NK-92 (cell line): ENCODE data around the gene EPB41L1.

ENCODE experiments used
- DNase-seq: peaks from one replicate; lab custom pipeline; 2025; ENCODE audit not compliant: unreplicated experiment; lab: John Stamatoyannopoulos, UW

EPB41L1 gene

DNA sequence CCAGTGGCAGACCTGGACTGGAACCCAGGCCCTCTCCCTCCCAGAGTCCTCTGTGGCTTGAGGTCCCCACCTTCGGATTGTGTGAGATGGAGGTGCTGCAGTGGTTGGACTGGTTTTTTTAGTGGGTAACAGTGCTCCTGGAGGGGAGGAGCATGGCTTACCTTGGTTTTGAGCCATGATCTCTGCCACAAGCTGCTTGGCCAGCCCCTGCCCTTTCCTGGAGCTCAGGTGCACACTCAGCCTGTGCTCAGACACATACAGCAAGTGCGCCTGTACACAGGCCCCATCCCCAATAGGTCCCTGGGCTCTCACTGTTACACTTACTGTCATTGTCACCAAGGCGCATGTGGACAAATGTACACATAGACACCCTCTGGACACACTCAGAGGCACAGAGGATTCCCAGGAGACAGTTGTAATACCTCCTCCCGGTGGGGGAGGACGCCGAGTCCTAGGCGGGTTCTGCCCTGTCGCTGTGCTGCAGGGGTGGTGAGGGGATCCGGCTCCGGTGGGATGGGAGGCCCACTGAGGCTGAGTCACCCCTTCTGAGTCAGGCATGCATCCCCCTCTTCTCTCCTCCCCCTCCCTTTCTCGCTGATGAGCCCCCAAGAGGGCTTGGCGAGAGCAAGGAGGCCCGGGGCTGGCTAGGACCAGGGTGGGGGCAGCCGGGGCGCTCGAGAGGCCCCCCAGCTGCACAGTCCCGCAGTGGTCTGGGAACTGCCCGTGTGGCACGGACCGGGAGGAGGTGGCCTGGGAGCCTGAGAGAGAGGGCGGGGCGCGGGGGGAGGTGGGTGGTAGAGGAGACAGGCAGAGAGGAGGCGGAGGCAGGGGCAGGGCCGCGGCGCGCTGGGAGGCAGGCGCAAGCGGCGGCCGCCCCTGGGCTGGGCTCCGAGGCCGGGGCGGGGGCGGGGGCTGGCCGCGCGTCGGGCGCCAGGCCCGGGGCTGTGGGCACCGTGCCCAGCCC, 522 bp upstream of the EPB41L1 start:
- no peak for DNase-seq

DNA sequence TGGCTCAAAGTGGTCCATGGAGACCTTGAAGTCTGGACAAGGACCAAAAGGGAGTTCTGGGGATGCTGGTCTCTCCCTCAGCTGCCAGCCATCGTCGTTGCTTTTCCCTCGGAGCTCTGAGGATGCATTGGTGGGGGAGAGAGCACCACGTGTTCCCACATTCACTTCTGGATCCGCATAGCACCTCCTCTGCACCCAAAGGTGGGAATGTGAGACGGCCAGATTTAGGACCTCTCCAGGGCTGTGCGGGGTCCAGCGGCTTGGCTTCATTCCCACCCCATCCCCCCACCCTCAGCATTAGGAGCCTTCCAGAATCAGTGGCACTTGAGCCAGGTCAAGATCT, 1.1 kb downstream of the EPB41L1 start:
- no peak for DNase-seq

DNA sequence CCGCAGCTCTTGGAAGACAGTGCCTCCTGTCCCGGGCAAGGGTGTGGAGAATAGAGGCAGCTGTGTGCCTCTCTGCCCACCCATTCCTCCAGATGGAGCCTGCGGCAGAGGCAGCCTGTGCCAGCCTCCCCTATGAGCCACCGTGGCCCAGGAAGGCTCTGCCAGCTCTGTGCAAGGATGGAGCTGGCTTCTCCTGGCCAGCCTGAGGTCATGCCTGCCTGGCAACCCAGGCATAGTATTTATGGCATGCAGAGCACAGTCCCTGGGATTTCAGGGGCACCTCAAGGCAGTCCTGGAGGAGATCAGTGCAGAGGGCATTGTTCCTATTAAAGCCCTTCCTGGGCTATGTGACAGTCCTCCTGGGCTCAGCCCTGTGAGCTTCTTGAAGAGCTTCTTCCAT, 1.5 kb downstream of the EPB41L1 start:
- no peak for DNase-seq

DNA sequence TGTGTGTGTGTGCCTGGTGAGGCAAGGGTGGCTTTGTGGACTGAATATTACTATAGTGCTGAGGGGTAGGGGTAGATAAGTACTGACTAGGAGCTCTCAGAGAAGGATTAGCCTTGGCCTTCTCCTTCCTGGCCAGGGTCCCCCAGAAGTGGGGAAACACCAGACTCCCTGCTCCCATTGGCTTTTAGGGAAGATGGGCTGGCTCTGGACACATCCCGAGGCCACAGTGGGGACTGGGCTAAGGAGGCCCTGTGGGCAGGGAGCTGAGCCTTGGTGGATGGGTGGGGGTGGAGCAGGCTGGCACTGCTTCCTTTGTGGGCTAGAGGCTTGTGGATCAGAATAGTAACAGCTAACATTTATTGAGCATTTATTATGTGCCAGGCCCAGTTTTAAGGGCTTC, 3.1 kb downstream of the EPB41L1 start:
- DNase-seq: no peak

DNA sequence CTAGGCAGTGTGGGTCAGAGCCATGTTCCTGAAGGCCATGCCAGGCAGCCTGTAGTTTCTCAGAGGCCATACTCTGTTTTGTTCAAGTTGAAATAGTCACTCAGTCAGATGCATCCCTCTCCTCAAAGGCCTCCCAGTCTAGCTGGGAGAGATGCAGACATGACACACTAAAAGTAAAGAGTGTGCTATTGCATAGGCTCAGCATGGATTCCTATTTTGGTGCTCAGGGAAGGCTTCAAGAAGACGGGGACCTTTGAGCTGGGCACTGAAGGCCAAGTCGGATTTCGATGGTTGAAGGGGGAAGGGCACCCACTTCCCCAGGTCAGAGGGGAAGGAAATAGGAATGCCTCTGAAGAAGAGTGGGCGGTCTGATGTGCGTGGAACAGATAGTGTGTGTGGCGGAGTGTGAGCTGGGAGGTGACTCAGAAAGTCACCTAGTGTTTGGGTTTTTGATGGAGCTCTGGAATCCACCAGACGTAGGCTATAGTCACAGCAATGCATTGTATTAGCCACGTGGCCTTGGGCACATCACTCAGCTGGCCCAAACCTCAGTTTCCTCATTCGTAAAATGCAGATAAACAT, 3.7 kb downstream of the EPB41L1 start:
- no peak for DNase-seq

DNA sequence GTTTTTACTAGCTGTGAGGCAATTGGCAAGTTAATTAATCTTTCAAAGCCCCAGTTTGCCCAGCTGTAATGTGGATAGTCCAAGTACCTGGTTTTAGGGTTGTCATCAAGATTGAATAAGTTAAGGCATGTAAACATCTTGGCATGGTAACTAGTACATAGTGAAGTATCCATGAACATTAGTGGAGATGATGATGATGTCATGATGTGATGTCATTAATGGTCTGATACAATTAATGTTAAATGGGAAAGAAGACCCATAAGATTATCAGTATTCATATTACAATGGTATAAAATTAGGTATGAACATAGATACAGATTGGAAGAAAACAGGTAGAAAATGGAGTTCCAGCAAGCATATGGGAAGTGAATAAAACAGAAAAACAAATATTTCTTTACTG, 5.3 kb downstream of the EPB41L1 start:
- no peak for DNase-seq

DNA sequence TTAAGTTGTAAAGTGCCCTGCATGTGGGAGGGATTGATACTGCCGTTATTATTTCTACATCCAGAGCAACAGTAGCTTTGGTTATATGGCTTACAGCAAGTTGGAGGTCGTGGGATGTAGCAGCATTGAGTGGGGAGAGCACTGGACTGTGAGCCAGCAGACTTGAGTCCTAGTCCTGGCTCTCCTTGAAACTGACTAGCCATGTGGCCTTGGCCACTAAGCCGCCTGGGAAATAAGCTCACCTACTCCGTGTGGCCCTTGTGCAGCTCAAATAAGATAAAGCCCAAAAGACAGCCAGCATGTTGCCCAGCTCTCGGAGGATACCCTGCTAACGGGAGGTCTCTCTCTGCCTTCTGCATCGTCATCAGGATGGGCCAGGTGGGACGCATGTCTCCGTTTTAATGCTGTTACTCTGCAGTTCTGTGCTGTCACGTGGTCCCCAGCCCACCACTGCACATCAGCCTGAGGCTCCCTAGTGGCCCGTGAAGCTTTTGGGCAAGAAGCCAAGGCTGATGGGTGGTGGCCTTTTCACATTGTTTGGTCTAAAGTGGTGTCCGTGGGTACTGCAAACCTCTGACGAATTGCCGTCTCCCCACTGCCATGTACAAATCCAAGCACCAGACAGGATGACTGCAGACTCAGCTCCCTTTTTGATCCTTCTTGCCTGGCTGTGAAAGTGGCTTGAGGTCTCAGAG, 7.9 kb downstream of the EPB41L1 start:
- DNase-seq: no peak

DNA sequence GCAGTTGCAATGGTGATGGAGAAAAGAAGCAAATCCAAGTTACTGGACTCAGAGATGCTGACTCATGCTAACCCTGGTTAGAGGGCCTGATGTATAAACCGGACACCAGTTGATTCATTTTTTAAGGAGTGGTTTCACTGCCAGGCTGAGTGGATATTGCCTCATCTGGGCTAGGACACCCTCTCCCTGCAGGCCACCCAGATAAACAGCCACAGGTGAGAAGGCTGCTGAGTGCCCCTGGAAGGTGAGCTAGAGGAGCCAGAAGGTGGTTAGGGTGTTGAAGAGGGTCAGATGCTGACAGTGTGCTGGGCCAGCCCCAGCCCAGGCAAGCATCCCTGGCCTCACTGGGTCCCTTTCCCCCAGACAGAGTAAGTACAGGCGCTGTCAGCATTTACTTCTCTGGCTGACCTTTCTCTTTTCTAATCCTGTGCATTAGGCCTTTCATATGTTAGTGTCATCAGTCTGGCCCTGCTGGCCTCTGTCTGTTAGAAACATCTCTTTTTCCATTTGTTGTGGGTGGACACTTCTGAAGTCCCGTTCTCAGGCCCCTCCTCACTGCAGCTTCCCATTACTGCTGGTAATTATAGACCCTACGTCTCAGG, 13.5 kb downstream of the EPB41L1 start:
- DNase-seq: no peak

DNA sequence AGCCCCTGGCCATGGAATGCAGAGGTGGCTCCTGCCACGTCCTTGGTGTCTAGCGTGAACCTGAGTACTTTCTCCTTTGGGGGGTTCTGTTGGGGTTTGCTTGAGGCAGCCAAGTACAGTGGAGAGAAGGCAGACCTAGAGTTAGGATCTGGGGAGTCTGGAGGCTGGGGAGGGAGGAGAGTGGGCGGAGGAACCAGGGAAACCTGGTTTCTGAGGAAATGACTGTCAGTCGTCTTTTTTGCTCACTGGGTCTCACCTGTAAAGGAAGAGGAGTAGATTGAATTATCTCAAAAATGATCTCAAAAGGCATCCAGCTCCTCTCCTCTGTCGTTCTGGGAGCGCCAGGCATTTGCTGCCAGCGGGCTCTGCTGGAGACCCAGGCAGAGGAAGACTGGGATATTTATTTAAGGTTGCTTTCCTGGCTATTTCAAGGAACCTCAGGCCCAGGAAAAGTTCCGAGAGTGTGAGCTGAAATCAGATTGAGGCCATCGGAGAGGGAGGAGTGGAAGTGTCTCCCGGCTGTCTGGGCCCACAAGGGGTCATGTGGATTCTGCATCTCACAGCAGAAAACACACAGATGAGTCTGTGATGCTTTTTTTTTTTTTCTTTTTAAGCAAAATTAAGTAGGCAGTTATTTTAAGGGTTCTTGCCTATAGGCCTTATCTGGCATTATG, 16.1 kb downstream of the EPB41L1 start:
- no peak for DNase-seq

DNA sequence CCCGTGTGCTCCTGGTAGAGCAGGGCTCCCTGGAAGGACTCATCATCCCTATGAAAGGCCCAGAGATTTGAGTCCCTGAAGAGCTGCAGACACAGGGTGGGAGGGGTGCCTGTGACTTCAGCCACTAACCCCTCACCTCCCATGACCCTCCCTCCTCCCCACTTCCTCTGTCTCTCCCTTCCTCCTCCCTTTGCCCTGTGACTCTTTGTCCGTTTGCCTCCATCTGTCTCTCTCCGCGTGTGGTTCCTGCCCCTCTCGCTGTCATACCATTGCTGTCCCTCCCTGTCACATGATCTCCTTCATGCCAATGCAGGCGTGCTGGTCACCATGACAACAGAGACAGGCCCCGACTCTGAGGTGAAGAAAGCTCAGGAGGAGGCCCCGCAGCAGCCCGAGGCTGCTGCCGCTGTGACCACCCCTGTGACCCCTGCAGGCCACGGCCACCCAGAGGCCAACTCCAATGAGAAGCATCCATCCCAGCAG, 19.0 kb downstream of the EPB41L1 start:
- DNase-seq: no peak

DNA sequence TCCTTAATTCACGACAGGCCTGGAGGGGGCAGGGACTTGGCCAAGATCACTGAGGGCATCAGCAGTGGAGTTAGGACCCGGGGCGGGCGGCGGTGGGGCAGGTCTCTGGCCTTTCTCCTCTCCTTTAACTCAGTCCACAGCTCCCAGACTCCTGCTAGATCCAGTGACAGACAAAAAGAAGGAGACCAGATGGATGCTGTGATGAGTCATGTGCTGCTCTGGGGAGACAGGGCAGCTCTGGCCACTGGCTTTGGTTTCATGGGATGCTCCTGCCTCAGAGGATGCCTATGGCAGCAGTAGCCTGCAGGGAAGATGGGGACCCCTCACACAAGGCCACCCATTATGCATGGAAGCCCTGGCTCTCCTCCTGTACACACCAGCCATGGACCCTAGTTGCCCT, 20.5 kb downstream of the EPB41L1 start:
- no peak for DNase-seq

DNA sequence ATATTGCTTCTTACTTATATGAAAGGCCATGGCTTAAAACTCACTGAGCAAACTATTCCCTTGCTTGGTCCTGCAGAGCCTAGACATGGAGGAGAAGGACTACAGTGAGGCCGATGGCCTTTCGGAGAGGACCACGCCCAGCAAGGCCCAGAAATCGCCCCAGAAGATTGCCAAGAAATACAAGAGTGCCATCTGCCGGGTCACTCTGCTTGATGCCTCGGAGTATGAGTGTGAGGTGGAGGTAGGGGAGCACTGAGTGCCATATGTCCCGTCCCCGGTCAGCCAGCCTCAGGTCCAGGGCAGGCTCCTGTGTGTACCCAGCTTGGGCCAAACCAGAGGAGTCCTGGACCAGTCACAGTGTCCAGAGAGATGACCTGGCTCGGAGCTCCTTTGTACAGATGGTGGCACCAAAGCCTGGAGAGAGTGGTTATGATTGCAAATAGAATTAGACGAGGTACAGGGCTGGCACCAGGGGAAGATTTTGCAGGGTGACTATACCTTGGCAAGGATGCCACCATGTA, 21.0 kb downstream of the EPB41L1 start:
- DNase-seq: no peak

DNA sequence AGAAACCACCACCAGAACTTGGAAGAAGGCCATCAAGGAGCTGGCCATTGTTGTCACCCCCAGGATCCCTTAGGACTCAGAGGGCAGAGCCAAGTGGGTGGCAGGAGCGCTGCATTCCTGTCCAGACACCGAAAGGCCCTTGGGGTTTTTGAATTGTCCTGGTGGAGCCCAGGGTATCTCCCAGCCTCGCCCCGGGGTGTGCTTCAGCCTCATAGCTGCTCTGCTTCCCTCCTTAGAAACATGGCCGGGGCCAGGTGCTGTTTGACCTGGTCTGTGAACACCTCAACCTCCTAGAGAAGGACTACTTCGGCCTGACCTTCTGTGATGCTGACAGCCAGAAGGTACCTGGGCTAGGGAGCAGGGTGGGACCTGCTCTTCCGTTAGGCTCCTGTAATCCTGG, 23.2 kb downstream of the EPB41L1 start:
- DNase-seq: no peak

DNA sequence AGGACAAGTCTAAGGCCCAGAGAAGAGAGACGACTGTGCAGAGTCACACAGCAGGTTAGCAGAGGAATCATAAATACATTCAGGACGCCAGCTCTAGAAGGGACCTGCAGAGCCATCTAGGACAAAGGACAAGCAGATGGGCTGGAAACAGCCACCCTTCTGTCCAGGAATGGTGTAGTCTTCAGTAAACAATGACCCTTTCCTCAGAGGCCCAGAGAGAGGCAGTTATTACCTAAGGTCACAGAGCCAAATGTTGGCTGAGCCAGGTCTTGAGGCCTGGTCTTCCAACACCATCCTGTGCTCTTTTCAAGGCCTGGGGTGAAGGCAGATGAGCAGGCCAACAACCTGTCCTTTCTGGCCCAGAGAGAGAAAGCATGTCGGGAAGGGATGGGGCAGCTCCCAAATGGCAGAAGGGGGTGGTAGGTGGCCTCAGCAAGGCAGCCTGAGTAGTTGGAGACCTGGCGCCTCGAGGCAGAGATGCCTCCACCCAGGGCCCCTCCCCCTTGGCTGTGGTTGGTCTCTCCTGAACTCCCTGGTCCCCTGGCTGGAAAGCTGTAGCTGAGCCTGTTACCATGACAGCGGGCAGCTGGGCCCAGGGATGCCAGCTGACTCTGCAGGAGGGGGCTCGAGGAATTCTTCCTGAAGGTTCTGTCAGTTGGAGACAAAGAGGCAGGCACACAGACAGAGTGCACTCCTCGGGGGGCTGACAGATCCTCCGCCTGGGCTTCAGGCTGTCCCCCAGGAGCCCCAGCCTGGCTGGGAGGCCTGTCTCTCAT, 24.8 kb downstream of the EPB41L1 start:
- no peak for DNase-seq

DNA sequence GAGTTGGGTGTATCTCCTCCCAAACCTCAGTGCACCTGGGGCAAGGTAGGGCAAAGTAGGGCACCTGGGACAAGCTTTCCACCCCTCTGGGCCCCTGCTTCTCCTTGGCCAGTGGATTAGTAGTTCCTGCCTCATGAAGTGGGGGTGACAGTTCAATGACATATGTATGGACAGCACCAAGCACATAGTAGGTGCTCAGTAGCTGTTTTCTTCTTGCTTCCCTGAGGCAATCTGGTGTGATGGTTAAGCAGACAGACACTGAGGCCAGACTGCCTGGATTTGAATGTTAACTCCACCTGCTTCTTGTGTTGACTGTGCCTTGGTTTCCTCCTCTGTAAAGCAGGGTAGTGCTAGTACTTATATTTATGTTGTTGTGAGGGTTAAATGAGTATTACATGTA, 25.8 kb downstream of the EPB41L1 start:
- no peak for DNase-seq

DNA sequence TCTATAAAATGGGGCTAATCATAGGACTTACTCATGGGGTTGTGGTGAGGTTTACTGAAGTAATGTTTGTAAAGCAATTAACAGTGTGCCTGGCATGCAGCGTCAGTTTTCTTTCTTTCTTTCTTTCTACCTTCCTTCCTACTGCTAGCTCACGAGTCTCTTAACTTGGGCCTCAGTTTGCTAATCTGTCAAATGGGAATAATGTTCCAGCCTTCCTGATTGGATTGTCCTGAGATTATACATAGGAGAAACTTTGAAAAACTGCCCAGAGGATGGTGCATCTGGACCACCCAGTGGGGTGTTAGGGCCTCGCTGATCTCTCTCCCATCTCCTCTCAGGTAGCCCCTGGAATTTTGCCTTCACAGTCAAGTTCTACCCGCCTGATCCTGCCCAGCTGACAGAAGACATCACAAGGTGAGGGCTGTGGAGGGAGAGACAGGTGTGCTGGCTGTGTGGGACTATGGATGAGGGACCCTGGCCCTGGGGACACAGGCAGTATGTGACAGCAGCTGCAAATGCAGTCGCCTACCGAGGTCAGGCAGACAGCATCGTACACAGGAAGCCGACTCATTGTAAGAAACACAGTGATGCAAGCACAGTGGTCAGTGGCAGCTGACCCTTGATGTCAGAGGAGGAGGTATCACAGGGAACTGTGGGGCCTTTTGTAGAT, 27.5 kb downstream of the EPB41L1 start:
- DNase-seq: no peak

DNA sequence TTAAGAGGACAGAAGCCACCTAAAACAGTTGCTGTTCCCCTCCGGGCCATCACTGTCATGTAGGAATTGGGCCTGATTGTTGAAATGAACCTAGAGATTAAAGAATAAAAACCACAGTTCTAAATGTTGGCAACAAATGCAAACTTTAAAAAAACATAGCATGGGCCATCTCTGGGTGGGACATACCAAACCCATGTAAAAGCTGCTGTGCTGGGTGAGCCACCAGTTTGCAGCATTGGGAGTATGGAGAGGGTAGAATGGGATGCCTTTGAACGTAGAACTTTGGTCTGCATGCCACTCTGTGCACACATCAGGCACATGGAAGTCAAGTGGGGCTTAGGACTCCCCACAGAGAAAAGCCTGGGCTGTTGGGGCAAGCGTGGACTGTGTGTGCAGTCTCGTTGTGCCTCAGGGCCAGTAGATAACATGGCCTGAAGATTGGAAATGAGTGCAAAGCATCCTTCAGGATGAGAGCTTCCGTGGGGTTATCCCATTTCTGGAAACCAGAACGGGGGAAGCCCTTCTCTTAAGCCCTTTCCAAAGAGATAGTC, 28.1 kb downstream of the EPB41L1 start:
- no peak for DNase-seq

DNA sequence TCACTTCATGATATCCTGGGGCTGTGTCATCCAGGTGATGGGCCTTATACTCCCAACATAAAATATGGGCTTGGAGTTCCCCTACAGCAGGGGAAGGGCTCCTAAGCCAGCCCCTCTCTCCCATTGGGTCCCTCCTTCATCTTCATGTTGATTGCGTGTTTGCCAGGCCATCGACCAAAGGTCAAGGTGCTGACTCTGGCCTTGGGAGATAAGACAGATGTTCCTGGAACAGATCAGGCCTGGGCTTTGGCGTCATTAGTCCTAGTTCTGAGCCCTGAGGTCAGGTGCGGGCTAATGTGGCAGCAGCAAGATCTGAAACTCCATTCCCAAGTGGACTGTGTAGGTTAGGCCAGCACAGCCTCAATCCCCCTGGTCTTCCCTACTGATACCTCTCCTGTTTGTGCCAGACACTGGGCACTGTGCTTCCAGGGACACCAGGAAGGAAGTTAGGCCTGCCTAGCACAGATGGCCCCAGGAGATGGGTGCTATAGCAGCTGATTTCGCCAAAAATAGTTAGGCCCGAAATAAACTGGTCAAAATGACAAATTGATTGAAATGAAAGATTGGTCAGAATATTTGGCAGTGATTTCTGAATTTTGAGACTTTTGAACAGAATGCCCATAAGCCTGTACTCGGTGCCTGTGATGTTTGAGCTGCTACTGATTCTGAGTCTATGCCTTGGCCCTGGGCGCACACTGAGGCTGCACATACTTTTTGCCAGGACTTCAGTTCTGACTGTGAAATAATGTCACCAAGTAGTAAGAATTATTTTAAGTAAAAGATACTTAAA, 28.8 kb downstream of the EPB41L1 start:
- DNase-seq: no peak
